HepG2 (cell line): ENCODE measurements around the gene GNAS-AS1.

Source experiments
- CHD2 ChIP-seq: IDR thresholded peaks from 2 replicates; pipeline ENCODE4 v1.6.1; 2011; ENCODE audit warnings: low read depth, low read length, improper control_type of control experiment
- E2F1 ChIP-seq: sonication (generic); formaldehyde crosslinking; IDR thresholded peaks from 2 replicates; pipeline ENCODE4 v1.5.0; 2020; ENCODE audit warnings: missing genetic modification reagents
- FOXM1 ChIP-seq: sonication (generic); formaldehyde crosslinking; IDR thresholded peaks from 2 replicates; pipeline ENCODE4 v1.5.0; 2020; ENCODE audit warnings: missing genetic modification reagents
- POLR2A ChIP-seq, 2 experiments: IDR thresholded peaks; 2 replicates each; pipeline ENCODE4 v1.6.1; 2011; ENCODE audit warnings: low read depth in 2 of 2, low read length in 2 of 2, mild to moderate bottlenecking in 1 of 2, moderate library complexity in 1 of 2; ENCODE audit not compliant: insufficient read depth in 1 of 2
- RNF2 ChIP-seq: fragments of 450-650 bp; conservative IDR thresholded peaks from 2 replicates; pipeline ENCODE4 v1.6.1; 2016; ENCODE audit warnings: low read depth
- SUZ12 ChIP-seq: fragments of 150-350 bp; IDR thresholded peaks from 2 replicates; pipeline ENCODE4 v1.6.1; 2014; ENCODE audit warnings: low read depth, low read length
- ZBTB33 ChIP-seq: sonication (generic); formaldehyde crosslinking; IDR thresholded peaks from 2 replicates; pipeline ENCODE4 v1.4.0; 2020; ENCODE audit warnings: missing genetic modification reagents
- TF ChIP-seq, protein P1 (sequence below): sonication (generic); formaldehyde crosslinking; IDR thresholded peaks from 2 replicates; pipeline ENCODE4 v1.4.0; 2020; ENCODE audit warnings: missing genetic modification reagents

GRCh38 chr20:58851969-58852458, 1.3 kb upstream of the GNAS-AS1 start:
- TF ChIP-seq RNF2 (no peak), CHD2 (no peak), POLR2A (IDR thresholded peaks at IDR 0.05; ENCODE audit: insufficient read depth in 1 of 2, low read depth in 2 of 2, low read length in 2 of 2) (no peak), FOXM1 (CRISPR knock-in tag) (no peak), E2F1 (CRISPR knock-in tag) (no peak), SUZ12 (no peak), ZBTB33 (CRISPR knock-in tag) (no peak)
- TF ChIP-seq, protein P1, sequence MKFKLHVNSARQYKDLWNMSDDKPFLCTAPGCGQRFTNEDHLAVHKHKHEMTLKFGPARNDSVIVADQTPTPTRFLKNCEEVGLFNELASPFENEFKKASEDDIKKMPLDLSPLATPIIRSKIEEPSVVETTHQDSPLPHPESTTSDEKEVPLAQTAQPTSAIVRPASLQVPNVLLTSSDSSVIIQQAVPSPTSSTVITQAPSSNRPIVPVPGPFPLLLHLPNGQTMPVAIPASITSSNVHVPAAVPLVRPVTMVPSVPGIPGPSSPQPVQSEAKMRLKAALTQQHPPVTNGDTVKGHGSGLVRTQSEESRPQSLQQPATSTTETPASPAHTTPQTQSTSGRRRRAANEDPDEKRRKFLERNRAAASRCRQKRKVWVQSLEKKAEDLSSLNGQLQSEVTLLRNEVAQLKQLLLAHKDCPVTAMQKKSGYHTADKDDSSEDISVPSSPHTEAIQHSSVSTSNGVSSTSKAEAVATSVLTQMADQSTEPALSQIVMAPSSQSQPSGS (CRISPR knock-in tag): no peak
